Neuronal stem cell (in vitro differentiated cells): ENCODE measurements around the gene EXOC6.

Experiments used
- DNase-seq: peaks from one replicate; pipeline ENCODE4 v3.0.0-alpha.2; 2013; ENCODE audit warnings: low spot score
- H2AFZ ChIP-seq: one replicate; pipeline ENCODE4 v1.6.1; 2013; ENCODE audit warnings: mild to moderate bottlenecking, low read length, inconsistent platforms
- H2AK5ac ChIP-seq: 2 replicates; pipeline ENCODE4 v1.6.1; 2013; ENCODE audit warnings: low read depth, mild to moderate bottlenecking, inconsistent platforms, low read length, moderate library complexity, mixed read lengths
- H2BK120ac ChIP-seq: 2 replicates; pipeline ENCODE4 v1.6.1; 2013; ENCODE audit warnings: low read depth, mild to moderate bottlenecking, inconsistent platforms, low read length, moderate library complexity, mixed read lengths
- H2BK12ac ChIP-seq: one replicate; pipeline ENCODE4 v1.6.1; 2013; ENCODE audit warnings: low read length, inconsistent platforms
- H2BK15ac ChIP-seq: 2 replicates; pipeline ENCODE4 v1.6.1; 2013; ENCODE audit warnings: mild to moderate bottlenecking, low read length, inconsistent platforms, mixed read lengths
- H2BK5ac ChIP-seq: one replicate; pipeline ENCODE4 v1.6.1; 2013; ENCODE audit warnings: inconsistent platforms, mild to moderate bottlenecking, low read length, moderate library complexity
- H3K14ac ChIP-seq: one replicate; pipeline ENCODE4 v1.6.1; 2013; ENCODE audit warnings: low read length, inconsistent platforms
- H3K18ac ChIP-seq: 2 replicates; pipeline ENCODE4 v1.6.1; 2013; ENCODE audit warnings: low read length, inconsistent platforms
- H3K23ac ChIP-seq: 2 replicates; pipeline ENCODE4 v1.6.1; 2013; ENCODE audit warnings: low read depth, mild to moderate bottlenecking, mixed read lengths, low read length, inconsistent platforms; ENCODE audit not compliant: poor library complexity
- H3K27ac ChIP-seq: replicated peaks from 3 replicates; pipeline ENCODE4 v1.5.1; 2013; ENCODE audit warnings: low read length, inconsistent platforms
- H3K27me3 ChIP-seq, 3 experiments: 2 replicates each; pipeline ENCODE4 v1.6.1; 2013; ENCODE audit warnings: low read length in 3 of 3, mild to moderate bottlenecking in 2 of 3, inconsistent platforms in 1 of 3, low read depth in 1 of 3, mixed read lengths in 1 of 3, moderate library complexity in 1 of 3; ENCODE audit not compliant: control insufficient read depth in 3 of 3, insufficient read depth in 3 of 3
- H3K36me3 ChIP-seq, 2 donors: replicated peaks in 1 of 2; 2 replicates each; pipeline ENCODE4 v1.6.1; 2013; ENCODE audit warnings: low read length in 2 of 2; ENCODE audit not compliant: control insufficient read depth in 2 of 2, insufficient read depth in 2 of 2
- H3K4ac ChIP-seq: 2 replicates; pipeline ENCODE4 v1.6.1; 2013; ENCODE audit warnings: inconsistent platforms, mild to moderate bottlenecking, low read length, moderate library complexity
- H3K4me1 ChIP-seq, 2 donors: 1 replicate in 1 of 2; 2 replicates in 1 of 2; pipeline ENCODE4 v1.6.1; 2013; ENCODE audit warnings: low read length in 2 of 2, low read depth in 1 of 2; ENCODE audit not compliant: control insufficient read depth in 2 of 2, insufficient read depth in 1 of 2
- H3K4me2 ChIP-seq: one replicate; pipeline ENCODE4 v1.6.1; 2013; ENCODE audit warnings: mild to moderate bottlenecking, low read length, inconsistent platforms; ENCODE audit not compliant: insufficient read depth, poor library complexity, severe bottlenecking
- H3K4me3 ChIP-seq, 2 donors: 2 replicates each; pipeline ENCODE4 v1.5.1; 2013; ENCODE audit warnings: low read length in 2 of 2, mild to moderate bottlenecking in 2 of 2, inconsistent platforms in 1 of 2, moderate library complexity in 1 of 2
- H3K79me1 ChIP-seq: one replicate; pipeline ENCODE4 v1.6.1; 2013; ENCODE audit warnings: low read depth, mild to moderate bottlenecking, inconsistent platforms, low read length, moderate library complexity
- H3K9ac ChIP-seq: one replicate; pipeline ENCODE4 v1.6.1; 2013; ENCODE audit warnings: mild to moderate bottlenecking, low read depth, low read length, inconsistent platforms; ENCODE audit not compliant: poor library complexity
- H3K9me3 ChIP-seq, 2 donors: replicated peaks in 1 of 2; 2 replicates each; pipeline versions ENCODE3 to v1.6.1; 2013; ENCODE audit warnings: low read length in 2 of 2, mild to moderate bottlenecking in 2 of 2, inconsistent platforms in 1 of 2, low read depth in 1 of 2, mixed read lengths in 1 of 2, moderate library complexity in 1 of 2; ENCODE audit not compliant: control insufficient read depth in 2 of 2, insufficient read depth in 1 of 2
- H4K8ac ChIP-seq: one replicate; pipeline ENCODE4 v1.6.1; 2013; ENCODE audit warnings: low read depth, mild to moderate bottlenecking, inconsistent platforms, low read length, moderate library complexity
- H4K91ac ChIP-seq: one replicate; pipeline ENCODE4 v1.6.1; 2013; ENCODE audit warnings: low read length, low read depth, mild to moderate bottlenecking, inconsistent platforms; ENCODE audit not compliant: poor library complexity
- WGBS, 2 donors: extraction: QIAGEN DNeasy Blood & Tissue Kit; methylation state at CpG; one replicate each; pipeline ENCODE4 v1.1.7; 2013; ENCODE audit warnings: missing lambda C conversion rate in 2 of 2, mixed read lengths in 1 of 2; ENCODE audit not compliant: insufficient read length in 2 of 2, insufficient replicate concordance in 1 of 2; ENCODE audit errors: extremely low coverage in 2 of 2; 5-methylcytosine and 5-hydroxymethylcytosine counted together

EXOC6 gene

DNA sequence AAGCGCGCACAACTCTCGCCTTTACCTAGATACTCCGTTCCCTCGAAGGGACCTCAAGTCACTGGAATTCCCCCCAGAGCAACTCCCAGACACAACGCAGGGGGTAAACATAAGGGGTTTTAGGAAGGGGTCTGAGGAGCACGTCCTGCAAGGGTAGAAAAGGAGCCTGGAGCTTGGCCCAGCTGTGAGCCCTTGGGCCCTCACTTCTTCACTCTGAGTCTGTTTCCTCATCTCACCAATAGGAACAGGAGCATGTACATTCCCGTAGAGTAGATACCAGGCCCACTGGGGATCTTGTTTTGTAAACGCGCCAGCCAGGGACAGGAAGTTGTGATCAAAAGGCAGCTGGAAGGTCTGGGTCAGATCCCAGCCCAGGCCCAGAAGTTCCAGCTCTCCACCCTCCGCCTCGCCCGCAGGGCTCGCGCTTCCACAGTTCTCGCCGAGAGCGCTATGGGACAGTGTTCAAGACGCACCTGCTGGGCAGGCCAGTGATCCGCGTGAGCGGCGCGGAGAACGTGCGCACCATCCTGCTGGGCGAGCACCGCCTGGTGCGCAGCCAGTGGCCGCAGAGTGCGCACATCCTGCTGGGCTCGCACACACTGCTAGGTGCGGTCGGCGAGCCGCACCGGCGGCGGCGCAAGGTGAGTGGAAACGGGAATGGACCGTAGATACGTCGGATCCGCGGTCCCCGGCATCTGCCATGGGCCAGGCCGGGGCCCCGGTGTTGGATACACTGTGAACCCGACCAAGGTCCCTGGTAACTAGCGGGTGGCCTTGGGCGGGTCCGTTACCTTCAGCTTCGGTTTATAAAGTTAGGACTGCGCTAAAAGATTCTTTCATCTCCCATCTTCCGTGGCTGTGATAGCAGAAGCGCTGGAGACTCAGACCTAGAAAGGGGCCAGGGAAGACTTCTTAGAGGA lies 213.5 kb downstream of the EXOC6 start:
- Histone ChIP-seq H3K27me3 (peaks cover 0 to 75% (median 59%) of the 10 kb centered on the region in 3 experiments), H4K91ac (no peak overlapping the region), H3K4ac (no peak overlapping the region), H2BK5ac (no peak overlapping the region), H3K79me1 (no peaks in the 10 kb centered on the region), H4K8ac (no peak overlapping the region), H2AFZ (no peak overlapping the region), H2BK15ac (no peak overlapping the region), H3K18ac (peak overlapping the region; percentile 5), H2BK12ac (peak overlapping the region; percentile 64), H3K36me3 (peaks cover 2 to 38% of the 10 kb centered on the region in 2 donors), H2BK120ac (no peak overlapping the region), H3K9me3 (peaks cover 7 to 24% of the 10 kb centered on the region in 2 donors), H3K14ac (no peak overlapping the region), H3K23ac (peak overlapping the region; percentile 75), H2AK5ac (no peak overlapping the region), H3K4me1 (peaks cover 0 to 6% of the 10 kb centered on the region in 2 donors), H3K4me3 (no peak overlapping the region), H3K9ac (no peak overlapping the region), H3K4me2 (peak overlapping the region; percentile 47), H3K27ac (no peak overlapping the region)
- no peak for DNase-seq
- no CpG with 5 or more reads among the region's 57 CpGs for WGBS, 2 donors

- peaks cover 0 to 83% (median 67%) of the 10 kb centered on the region in 3 experiments for H3K27me3 ChIP-seq
- peaks cover 0 to 6% of the 10 kb centered on the region in 2 donors for H3K4me1 ChIP-seq
- H2BK120ac ChIP-seq, result no peak overlapping the region
- H3K4me3 ChIP-seq, result peak overlapping the region in 1 of 2 donors; percentile 49
- H3K14ac ChIP-seq, result no peak overlapping the region
- no peak overlapping the region for H2BK15ac ChIP-seq
- H2AK5ac ChIP-seq, result peak overlapping the region; percentile 31
- H3K18ac ChIP-seq, result peak overlapping the region; percentile 55
- H3K4me2 ChIP-seq, result peak overlapping the region; percentile 47
- H3K9ac ChIP-seq, result peak overlapping the region; percentile 68
- DNase-seq, result no peak
- no peak overlapping the region for H2AFZ ChIP-seq
- no CpG with 5 or more reads among the region's 68 CpGs for WGBS, 2 donors
- no peak overlapping the region for H4K8ac ChIP-seq
- no peak overlapping the region for H2BK5ac ChIP-seq
- no peak overlapping the region for H4K91ac ChIP-seq
- no peak overlapping the region for H3K27ac ChIP-seq
- H3K4ac ChIP-seq, result no peak overlapping the region
- no peaks in the 10 kb centered on the region for H3K79me1 ChIP-seq
- peak overlapping the region; percentile 37 for H3K23ac ChIP-seq
- H3K36me3 ChIP-seq, result peaks cover 2 to 35% of the 10 kb centered on the region in 2 donors
- peaks cover 7 to 24% of the 10 kb centered on the region in 2 donors for H3K9me3 ChIP-seq
- no peak overlapping the region for H2BK12ac ChIP-seq
Observed at GRCh38 chr10:93062514-93063143, 214.3 kb downstream of the EXOC6 start.

- peak overlapping the region; percentile 68 for H3K9ac ChIP-seq
- no peak overlapping the region for H3K14ac ChIP-seq
- no peak overlapping the region for H2AFZ ChIP-seq
- no peaks in the 10 kb centered on the region for H3K79me1 ChIP-seq
- H4K8ac ChIP-seq, result no peak overlapping the region
- no peak overlapping the region for H4K91ac ChIP-seq
- no peak overlapping the region for H3K4ac ChIP-seq
- peak overlapping the region in 1 of 2 donors; percentile 49 for H3K4me3 ChIP-seq
- H3K27ac ChIP-seq, result no peak overlapping the region
- peak overlapping the region; percentile 47 for H3K4me2 ChIP-seq
- no CpG with 5 or more reads among the region's 43 CpGs for WGBS, 2 donors
- H2BK15ac ChIP-seq, result no peak overlapping the region
- H2BK5ac ChIP-seq, result no peak overlapping the region
- DNase-seq, result no peak
- H2AK5ac ChIP-seq, result peak overlapping the region; percentile 31
- peaks cover 0 to 7% of the 10 kb centered on the region in 2 donors for H3K4me1 ChIP-seq
- H2BK120ac ChIP-seq, result no peak overlapping the region
- H3K18ac ChIP-seq, result peak overlapping the region; percentile 55
- no peak overlapping the region for H2BK12ac ChIP-seq
- H3K23ac ChIP-seq, result peak overlapping the region; percentile 37
- H3K9me3 ChIP-seq, result peaks cover 5 to 24% of the 10 kb centered on the region in 2 donors
- peaks cover 0 to 30% of the 10 kb centered on the region in 2 donors for H3K36me3 ChIP-seq
- peaks cover 5 to 90% (median 74%) of the 10 kb centered on the region in 3 experiments for H3K27me3 ChIP-seq
Observed at GRCh38 chr10:93063144-93063976, 215.0 kb downstream of the EXOC6 start.
